ENCODE measurements around the gene ZNF436.

ZNF436 gene

DNA sequence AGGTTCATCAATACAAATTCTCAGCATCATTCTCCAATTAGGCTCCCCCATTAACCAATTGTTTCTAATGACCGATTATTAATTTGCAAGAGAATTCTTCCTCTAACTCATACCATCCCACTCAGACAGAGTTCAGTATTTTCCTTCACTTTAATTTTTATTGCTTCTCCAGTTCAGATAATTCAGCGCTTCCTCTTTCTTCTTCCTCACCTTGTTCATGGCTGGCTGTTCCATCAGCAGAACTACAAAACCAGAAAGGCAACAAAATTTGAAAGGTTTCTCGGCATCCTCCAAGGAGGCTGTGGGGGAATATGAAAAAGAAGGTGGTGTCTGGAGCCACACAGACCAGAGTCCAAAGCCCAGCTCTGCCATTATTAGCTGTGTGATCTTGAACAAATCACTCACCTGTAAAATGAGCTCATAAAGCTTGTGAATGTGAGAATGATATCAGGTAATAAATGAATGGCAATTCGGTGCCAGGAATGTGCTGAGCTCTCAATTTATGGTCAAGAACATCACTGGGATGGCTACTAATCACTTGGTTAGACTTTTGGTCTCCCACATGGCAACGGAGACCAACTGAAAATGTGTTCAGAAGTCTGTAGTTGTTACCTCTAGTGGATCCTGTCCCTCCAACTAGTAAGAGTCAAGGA is 11.7 kb upstream of the ZNF436 start:
- TF ChIP-seq GATA3 (IDR thresholded peaks at IDR 0.05; ENCODE audit: low read depth, low read length): no peak
- no peak for TF ChIP-seq GATA2 (IDR thresholded peaks at IDR 0.05; ENCODE audit: low read depth, low read length)

DNA sequence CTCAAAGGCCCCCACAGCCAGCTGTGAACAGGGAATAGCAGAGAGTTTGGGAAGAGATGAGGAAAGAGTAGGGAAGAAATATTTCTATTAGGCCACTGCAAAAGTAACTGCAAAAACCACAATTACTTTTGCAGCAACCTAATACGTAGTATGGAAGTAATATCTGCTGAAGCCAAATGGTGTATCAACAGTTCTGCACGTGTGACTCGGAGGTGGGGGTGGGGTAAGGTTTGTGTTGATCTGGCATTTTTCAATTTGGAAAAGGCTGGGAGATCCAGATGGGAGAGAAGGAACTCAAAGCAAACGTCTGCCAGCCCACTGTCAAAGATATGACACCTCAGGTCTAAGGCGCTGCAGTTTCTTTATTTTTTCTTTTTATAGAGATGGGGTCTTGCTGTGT is 11.1 kb upstream of the ZNF436 start:
- TF ChIP-seq GATA3 (IDR thresholded peaks at IDR 0.05; ENCODE audit: low read depth, low read length) (no peak), GATA2 (IDR thresholded peaks at IDR 0.05; ENCODE audit: low read depth, low read length) (no peak)

DNA sequence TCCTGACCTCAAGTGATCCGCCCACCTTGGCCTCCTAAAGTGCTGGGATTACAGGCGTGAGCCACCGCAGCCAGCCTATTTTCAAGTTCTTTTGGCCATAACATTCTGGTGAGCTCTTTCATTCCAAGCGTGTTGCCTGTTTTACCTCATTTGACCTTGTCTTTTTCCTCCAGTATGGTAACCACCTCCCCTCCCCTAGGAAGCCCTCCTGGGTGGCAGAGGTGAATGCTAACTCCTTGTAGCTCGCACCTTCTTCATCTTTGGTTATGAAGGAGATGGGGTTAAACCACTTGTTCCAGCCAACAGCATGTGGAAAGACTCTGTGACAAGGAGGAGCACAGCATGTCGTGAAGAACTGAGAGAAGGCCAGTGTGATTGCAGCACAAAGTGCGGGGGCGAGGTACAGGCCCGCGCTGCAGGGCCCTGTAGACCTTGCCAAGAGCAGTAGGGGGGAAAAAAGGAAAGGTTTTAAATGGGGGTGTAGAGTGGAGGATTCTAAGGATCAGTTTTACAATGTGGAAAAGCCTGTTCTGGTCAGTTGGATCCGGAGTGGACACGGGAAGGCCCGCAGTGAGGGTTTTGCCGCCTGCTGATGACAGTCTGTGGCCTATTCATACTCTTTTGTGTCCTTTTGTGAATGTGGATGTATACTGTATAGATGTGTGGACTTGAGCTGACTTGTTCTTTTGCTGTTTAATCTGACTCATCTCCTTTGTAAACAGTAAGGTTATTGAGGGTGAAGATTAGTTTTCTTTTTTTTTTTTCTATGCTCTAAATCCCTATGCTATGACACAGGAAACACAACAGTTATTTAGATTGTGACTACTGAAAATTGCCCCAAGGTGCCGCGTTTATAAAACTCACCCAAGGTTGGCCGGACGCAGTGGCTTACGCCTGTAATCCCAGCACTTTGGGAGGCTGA is 7.5 kb upstream of the ZNF436 start:
- TF ChIP-seq GATA3 (IDR thresholded peaks at IDR 0.05; ENCODE audit: low read depth, low read length): no peak
- no peak for TF ChIP-seq GATA2 (IDR thresholded peaks at IDR 0.05; ENCODE audit: low read depth, low read length)

DNA sequence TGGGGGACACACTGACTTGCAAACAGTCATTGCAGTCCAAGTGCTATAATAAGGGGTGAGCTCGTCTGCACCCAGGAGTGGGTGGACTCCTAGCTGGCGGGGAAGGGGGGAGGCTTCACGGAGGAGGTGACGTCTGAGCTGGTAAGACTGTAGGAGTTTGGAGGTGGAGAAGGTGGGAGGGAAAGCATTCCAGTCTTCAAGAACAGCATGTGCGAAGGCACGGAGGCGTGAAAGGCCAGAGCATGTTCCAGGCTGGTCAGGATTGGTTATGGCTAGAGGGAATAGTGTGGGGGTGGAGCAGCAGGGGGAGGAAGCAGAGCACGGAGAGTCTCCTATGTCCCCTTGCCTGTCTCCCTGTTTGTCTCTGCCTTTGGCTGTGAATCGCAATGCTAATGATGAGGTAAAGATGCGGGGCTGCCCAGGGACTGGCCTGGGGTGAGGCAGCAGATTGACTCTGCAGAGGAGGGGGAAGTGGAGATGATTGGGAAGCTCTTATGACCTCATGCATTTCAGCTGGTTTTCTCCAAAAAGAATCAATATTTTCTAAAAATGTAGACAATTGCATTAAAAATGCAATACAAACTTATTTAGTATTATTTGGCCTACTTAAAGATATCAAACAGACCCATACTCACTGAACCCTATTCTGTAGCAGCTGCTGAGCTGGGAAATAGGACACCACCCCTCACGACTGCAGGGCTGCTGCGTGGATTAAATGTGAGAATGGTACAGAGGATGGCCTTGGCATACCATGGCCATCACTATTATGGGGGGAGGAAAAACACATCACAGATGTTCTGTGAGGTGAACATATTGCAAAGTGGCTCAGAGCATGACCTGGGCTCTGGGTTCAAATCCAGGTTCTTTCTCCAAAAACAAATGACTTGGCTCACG is 2.6 kb upstream of the ZNF436 start:
- TF ChIP-seq GATA2 (IDR thresholded peaks at IDR 0.05; ENCODE audit: low read depth, low read length) (no peak), GATA3 (IDR thresholded peaks at IDR 0.05; ENCODE audit: low read depth, low read length) (no peak)

DNA sequence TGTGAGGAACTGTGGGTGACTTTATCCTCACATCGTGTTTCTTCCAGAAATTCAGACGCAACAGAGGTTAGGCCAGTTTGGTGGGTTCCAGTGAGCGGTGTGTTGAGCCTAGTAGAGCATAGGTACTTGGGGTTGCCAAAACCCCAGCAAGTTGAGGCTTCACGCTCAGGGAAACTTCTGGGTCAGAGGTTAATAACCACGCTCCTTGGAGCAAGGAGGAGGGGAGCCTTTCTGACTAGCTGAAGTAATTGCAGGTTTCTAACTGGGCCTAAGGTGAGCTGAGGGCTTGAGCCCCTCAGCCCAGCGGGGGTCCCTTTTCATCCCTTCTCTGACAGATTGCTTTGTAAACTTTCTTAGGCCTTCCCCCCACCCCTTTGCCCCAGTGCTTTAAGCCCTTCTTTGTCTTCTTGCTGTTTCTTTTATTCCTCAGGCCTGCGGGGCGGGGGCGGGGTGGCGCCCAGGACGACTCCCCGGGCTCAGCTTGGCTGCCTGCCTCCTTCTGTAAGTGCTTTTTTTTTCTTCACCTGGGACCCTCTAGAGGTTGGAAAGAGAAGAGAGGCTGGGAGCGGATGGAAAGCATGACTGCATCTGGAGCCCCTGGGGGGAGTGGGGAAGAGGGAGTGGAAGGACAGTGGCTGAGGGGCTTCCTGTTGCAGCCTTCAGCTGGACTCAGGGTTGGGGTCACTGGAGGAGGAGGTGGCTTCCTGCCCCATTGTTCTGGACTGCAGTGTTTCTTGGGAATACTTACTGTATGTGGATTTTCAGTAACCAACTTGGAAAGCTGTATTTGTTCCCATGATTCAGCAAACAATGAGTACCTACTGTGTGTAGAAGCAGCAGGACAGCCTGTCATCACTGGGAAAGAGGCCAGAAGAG is 1.3 kb upstream of the ZNF436 start:
- TF ChIP-seq GATA2 (IDR thresholded peaks at IDR 0.05; ENCODE audit: low read depth, low read length): no peak
- TF ChIP-seq GATA3 (IDR thresholded peaks at IDR 0.05; ENCODE audit: low read depth, low read length): no peak

DNA sequence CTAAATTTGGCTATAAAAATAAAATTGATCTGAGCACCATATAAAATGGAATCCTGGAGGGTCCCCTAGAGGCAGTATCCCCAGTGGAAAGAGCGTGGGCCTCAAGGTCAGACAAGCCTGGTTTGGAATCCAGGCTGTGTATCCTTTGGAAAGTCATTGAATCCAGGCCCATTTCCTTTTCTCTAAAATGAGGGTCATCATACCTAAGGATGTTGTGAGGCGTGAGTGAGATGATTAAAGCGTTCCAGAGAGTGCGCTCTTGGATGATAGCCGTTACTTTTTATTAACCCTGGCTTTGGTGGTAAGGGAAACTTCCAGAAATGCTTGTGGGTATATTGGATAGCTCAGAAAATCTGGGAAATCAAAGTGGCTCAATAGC is 683 bp upstream of the ZNF436 start:
- TF ChIP-seq GATA3 (IDR thresholded peaks at IDR 0.05; ENCODE audit: low read depth, low read length): no peak
- TF ChIP-seq GATA2 (IDR thresholded peaks at IDR 0.05; ENCODE audit: low read depth, low read length): no peak

DNA sequence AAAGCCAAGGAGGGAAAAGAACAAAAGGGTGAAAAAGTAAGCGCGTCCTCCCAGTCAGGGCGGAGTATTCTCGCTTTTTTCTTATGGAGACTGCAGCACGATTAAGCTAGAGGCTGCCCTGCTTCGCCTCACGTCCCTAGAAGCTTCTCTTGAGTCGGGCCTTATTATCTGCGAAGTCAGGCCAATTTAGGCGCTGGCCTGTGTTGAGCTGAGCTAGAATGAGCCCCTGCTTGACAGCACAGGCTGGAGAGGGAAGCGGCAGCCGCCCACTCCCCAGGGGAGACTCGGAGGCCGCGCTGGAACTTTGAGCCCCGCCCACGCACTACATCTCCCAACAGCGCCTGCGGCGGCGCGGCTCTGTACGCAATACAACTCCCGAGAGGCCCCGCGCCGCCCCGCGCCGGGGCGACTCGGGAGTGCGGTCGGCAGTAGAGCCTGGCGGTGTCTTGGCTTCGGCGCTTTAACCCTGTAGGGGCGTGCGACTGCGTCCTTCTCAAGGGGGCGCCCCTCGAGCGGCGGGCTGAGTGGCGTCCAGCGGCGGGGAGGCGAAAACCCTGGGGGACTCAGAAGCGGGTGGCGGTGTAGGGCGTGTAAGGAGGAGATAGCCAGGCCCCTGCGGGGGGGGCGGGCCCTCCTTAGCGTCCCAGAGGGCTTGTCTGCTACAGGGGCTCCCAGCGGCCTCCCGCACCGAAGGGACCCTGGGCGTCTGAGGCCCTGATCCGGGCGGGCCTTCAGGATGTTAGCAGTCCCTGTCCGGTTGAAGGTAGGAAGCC is 888 bp downstream of the ZNF436 start:
- TF ChIP-seq GATA3 (IDR thresholded peaks at IDR 0.05; ENCODE audit: low read depth, low read length) (no peak), GATA2 (IDR thresholded peaks at IDR 0.05; ENCODE audit: low read depth, low read length) (no peak)

DNA sequence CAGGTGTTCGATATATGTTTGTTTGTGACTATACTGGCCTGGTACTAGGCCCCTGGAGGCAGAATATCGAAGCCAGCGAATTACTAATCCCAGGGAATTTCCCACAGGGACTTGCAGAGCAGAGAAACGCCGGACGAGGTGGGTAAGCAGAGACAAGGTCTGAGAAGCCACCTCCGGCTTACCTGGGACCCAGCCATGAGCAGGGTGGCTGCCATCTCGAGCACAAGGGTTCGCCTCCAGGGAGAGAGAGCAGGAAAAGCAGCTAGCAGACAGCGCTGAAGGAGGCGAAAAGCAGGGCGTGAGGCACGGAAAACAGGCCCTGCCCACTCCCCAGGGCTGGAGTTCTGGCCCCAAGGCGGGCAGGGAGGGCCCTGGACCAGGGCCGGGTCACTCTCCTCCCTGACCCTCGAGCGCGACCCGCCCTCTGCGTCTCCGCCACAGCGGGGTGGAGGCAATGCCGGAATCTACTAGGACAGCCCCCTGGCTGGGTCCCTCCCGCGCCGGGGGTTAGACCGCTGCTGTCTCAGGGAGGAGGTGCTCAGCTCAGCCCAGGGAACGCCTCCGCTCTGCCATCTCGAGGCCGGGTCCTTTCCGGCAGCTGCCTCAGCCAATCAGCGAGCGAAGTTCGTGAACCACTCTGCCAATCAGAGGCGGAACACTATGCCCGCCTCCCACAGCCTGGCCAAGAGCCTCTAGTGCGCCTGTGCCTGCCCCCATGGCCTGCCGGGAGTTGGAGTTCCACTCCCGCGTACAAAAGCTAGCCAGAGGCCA is 1.7 kb downstream of the ZNF436 start:
- TF ChIP-seq GATA3 (IDR thresholded peaks at IDR 0.05; ENCODE audit: low read depth, low read length) (no peak), GATA2 (IDR thresholded peaks at IDR 0.05; ENCODE audit: low read depth, low read length) (no peak)

DNA sequence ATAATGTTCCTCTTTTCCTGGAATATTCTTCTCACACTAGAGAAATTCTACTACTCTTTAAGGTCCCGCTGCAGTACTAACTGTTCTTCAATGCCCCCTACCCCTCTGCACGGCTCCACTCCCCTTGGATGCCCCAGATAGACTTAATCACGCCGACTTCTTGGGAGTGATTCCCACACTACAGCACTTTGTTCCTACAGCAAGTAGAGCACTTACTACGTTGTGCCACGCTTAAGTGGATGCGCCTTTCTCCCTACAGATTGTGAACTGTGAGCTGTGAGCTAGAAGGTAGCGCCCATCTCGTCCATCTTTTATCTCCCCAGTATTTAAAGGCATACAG is 2.2 kb downstream of the ZNF436 start:
- TF ChIP-seq GATA2 (IDR thresholded peaks at IDR 0.05; ENCODE audit: low read depth, low read length): no peak

DNA sequence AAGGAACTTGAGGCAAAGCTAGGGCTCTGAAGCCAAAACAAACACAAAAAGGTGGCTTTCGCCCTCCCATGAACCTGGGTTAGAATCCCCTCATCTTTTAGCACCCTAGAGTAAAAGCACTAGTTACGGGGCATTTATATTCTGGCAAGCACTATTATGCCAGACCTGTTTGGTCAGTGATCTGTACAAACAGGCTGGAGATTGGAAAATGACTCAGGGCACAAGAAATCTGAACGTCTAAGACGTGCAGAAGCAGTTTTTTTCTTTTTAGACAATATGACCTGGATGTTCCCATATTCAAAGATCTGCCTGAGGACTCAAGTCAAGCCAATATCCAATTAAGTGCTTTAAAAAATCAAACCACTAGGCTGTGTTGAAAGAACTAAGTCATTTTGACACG is 3.0 kb downstream of the ZNF436 start:
- TF ChIP-seq GATA2 (IDR thresholded peaks at IDR 0.05; ENCODE audit: low read depth, low read length) (no peak), GATA3 (IDR thresholded peaks at IDR 0.05; ENCODE audit: low read depth, low read length) (no peak)

DNA sequence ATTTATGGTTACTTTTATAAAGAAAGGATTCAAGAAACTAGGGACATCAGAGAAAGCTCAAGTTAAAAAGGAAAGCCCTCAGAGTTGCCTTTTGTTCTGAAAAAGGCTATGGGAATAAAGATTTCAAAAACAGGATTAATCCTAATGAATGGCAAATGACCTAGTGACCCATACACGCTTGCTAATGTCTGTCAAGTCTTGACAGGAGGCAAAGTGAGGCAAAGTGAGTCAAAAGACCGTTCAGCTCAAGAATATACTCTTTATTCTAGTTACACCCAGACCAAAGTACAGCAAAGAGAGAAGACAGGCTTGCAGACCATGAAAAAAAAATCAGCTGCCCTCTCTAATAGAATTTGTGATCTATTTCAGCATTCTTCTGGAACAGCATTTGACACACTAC is 3.5 kb downstream of the ZNF436 start:
- TF ChIP-seq GATA2 (IDR thresholded peaks at IDR 0.05; ENCODE audit: low read depth, low read length) (no peak), GATA3 (IDR thresholded peaks at IDR 0.05; ENCODE audit: low read depth, low read length) (no peak)

DNA sequence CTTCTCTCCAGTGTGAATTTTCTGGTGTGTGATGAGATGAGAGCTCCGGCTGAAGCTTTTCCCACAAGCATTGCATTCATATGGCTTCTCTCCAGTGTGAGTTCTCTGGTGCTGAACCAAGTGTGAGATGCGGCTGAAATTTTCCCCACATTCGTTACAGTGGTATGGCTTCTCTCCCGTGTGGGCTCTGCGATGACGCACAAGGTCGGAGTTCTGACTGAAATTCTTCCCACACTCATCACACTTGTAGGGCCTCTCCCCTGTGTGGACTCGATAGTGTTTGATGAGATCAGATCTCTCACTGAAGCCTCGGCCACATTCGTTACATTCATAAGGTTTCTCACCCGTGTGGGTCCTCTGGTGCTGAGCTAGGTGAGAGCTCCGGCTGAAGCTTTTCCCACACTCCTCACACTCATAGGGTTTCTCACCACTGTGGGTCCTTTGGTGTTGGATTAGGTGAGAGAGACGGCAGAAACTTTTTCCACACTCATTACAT is 7.4 kb downstream of the ZNF436 start:
- no peak for TF ChIP-seq GATA2 (IDR thresholded peaks at IDR 0.05; ENCODE audit: low read depth, low read length)
- no peak for TF ChIP-seq GATA3 (IDR thresholded peaks at IDR 0.05; ENCODE audit: low read depth, low read length)

Data from SH-SY5Y (cell line).